Measurements from ENCODE around the gene SLC22A8.

DNA sequence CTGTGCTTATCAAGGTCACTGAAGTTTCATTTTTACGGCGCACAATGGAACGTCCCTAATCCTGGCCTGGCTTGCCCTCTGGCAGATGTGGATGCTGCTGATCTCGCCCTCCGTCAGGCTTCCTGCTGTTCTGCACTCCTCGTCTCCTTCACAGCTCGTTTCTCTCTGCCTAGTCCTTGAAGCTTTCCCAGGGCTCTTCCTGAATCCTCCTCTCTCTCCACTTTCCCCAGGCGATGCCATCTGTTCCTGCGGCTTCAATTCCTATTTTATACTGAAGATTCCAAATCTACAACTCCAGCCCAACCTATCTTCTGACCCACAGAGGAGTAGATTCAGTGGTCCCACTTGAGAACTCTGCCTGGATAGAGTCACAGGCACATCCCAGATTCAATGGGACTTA, 14.2 kb downstream of the SLC22A8 start:
- no peak for TF ChIP-seq POLR2A (IDR thresholded peaks at IDR 0.05; ENCODE audit: low read depth, low read length)
- no peak for TF ChIP-seq POLR2AphosphoS5 (IDR thresholded peaks at IDR 0.05; ENCODE audit: low read depth, low read length)
